ENCODE measurements around the gene MPI.

The MPI gene

GRCh38 chr15:74896316-74896715 lies 6.5 kb downstream of the MPI start:
- Histone ChIP-seq H3K36me3 (ENCODE audit: insufficient read depth, low read length) (peaks cover 59% of the 10 kb centered on the region), H3K9ac (ENCODE audit: low read depth, low read length) (no peak overlapping the region), H3K4me3 (ENCODE audit: low read length) (no peak overlapping the region), H3K27me3 (ENCODE audit: control insufficient read depth, insufficient read depth, low read length) (no peaks in the 10 kb centered on the region), H3K9me3 (replicated peaks; ENCODE audit: low read length) (no peaks in the 10 kb centered on the region), H3K4me2 (ENCODE audit: low read length) (no peak overlapping the region), H3K4me1 (ENCODE audit: control insufficient read depth, insufficient read depth, low read length) (peaks cover 1% of the 10 kb centered on the region)

- H3K9ac ChIP-seq (ENCODE audit: low read depth, low read length): no peak overlapping the region
- no peak overlapping the region for H3K4me3 ChIP-seq (ENCODE audit: low read length)
- no peaks in the 10 kb centered on the region for H3K27me3 ChIP-seq (ENCODE audit: control insufficient read depth, insufficient read depth, low read length)
- H3K4me2 ChIP-seq (ENCODE audit: low read length): no peak overlapping the region
- H3K9me3 ChIP-seq (replicated peaks; ENCODE audit: low read length): no peaks in the 10 kb centered on the region
- H3K4me1 ChIP-seq (ENCODE audit: control insufficient read depth, insufficient read depth, low read length): peaks cover 3% of the 10 kb centered on the region
- peaks cover 63% of the 10 kb centered on the region for H3K36me3 ChIP-seq (ENCODE audit: insufficient read depth, low read length)
These were observed 7.5 kb downstream of the MPI start for GRCh38 chr15:74897300-74897701.

DNA sequence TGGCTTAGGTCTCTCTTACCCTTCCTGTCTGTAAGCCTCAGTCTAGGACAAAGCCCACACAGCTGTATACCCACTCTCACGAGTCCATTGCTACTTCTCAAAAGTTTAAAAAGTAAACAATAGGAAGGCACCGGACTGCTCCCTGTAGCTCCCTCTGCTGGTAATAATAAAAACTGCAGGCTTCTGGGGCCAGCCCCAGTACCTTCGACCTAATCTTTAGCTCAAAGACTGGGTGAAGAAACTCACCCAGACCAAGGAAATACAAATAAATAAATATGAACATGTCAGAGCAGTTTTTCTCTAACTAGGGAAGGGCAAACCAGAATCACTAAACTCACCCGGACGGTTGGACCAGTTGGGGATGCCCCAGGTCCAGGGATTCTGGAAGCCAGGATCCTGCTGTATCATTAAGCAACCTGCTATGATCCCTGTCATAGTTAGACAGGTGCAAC lies 11.8 kb downstream of the MPI start:
- Histone ChIP-seq H3K4me1 (ENCODE audit: control insufficient read depth, insufficient read depth, low read length) (peaks cover 23% of the 10 kb centered on the region), H3K27me3 (ENCODE audit: control insufficient read depth, insufficient read depth, low read length) (no peaks in the 10 kb centered on the region), H3K36me3 (ENCODE audit: insufficient read depth, low read length) (peaks cover 64% of the 10 kb centered on the region), H3K9me3 (replicated peaks; ENCODE audit: low read length) (no peaks in the 10 kb centered on the region), H3K4me2 (ENCODE audit: low read length) (no peak overlapping the region), H3K9ac (ENCODE audit: low read depth, low read length) (no peak overlapping the region), H3K4me3 (ENCODE audit: low read length) (no peak overlapping the region)

DNA sequence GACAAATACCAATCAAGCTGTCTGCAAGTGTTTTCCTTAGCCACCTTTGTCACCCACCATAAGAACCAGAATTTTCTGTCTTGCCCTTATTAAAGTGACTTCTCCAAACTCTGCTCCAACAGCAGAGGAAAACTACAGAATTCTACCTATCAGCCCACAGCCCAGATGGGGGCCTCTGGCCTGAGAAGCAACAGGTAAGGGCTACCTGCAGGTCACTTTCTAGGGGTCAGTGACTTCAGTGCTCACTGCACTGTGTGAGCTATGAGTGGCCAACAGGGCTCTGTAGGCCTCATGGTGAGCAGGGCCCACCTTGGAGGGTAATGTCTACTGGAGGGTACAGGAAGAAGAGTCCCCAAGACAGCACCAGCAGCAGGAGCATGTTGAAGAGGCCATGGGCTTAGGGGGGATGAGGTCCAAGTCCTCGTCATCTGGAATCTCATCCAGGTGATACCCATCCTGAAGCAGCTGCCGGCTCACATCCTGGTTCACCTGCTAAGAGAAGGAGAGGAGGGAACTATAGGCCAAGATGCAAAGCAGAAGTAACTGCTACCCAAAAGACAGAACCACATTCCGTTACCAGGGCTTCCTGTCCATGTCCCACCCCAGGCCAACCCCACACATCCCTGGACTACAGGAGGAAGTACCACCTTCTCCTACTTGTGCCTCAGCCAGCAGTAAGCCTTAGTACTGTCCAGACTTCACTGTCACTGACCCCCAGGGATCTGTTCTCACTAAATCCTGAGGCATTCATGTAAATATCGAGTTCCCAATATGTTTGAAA lies 12.6 kb downstream of the MPI start:
- Histone ChIP-seq H3K36me3 (ENCODE audit: insufficient read depth, low read length) (peaks cover 63% of the 10 kb centered on the region), H3K4me2 (ENCODE audit: low read length) (no peak overlapping the region), H3K4me3 (ENCODE audit: low read length) (no peak overlapping the region), H3K27me3 (ENCODE audit: control insufficient read depth, insufficient read depth, low read length) (no peaks in the 10 kb centered on the region), H3K9me3 (replicated peaks; ENCODE audit: low read length) (no peaks in the 10 kb centered on the region), H3K9ac (ENCODE audit: low read depth, low read length) (no peak overlapping the region), H3K4me1 (ENCODE audit: control insufficient read depth, insufficient read depth, low read length) (peaks cover 28% of the 10 kb centered on the region)

GRCh38 chr15:74903676-74904075 lies 13.8 kb downstream of the MPI start:
- Histone ChIP-seq H3K27me3 (ENCODE audit: control insufficient read depth, insufficient read depth, low read length) (no peaks in the 10 kb centered on the region), H3K4me2 (ENCODE audit: low read length) (no peak overlapping the region), H3K9ac (ENCODE audit: low read depth, low read length) (no peak overlapping the region), H3K4me3 (ENCODE audit: low read length) (no peak overlapping the region), H3K36me3 (ENCODE audit: insufficient read depth, low read length) (peaks cover 55% of the 10 kb centered on the region), H3K9me3 (replicated peaks; ENCODE audit: low read length) (no peaks in the 10 kb centered on the region), H3K4me1 (ENCODE audit: control insufficient read depth, insufficient read depth, low read length) (peaks cover 30% of the 10 kb centered on the region)

DNA sequence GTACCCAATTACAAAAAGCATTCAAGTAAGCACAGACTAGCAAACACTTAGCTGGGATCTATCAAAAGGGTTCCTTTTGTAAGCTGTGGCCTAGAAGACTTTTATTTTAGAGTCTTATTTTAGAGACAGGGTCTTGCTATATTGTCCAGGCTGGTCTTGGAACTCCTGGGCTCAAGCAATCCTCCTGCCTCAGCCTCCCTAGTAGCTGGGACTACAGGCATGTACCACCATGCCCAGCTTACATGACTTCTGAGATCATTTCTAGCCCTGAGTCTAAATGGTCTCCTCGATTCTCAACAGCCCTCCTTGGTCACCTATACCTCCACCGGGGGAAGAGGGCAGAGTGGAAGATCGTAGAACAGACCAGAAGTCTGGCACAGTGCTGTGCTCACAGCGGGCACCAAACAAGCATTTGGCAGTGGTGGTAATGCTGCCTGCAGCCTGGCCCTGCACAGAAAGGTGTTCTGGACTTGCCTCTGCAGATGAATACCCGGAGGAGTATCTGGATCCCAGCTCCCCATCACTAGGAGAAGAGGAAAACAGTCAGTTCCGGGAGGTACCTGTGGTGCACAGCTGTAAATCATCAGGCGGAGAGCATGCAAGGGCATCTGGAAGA lies 14.5 kb downstream of the MPI start:
- no peaks in the 10 kb centered on the region for H3K27me3 ChIP-seq (ENCODE audit: control insufficient read depth, insufficient read depth, low read length)
- peaks cover 30% of the 10 kb centered on the region for H3K4me1 ChIP-seq (ENCODE audit: control insufficient read depth, insufficient read depth, low read length)
- peaks cover 49% of the 10 kb centered on the region for H3K36me3 ChIP-seq (ENCODE audit: insufficient read depth, low read length)
- no peak overlapping the region for H3K9ac ChIP-seq (ENCODE audit: low read depth, low read length)
- H3K4me3 ChIP-seq (ENCODE audit: low read length): peak overlapping the region; percentile 82
- H3K4me2 ChIP-seq (ENCODE audit: low read length): peak overlapping the region; percentile 81
- H3K9me3 ChIP-seq (replicated peaks; ENCODE audit: low read length): no peaks in the 10 kb centered on the region

DNA sequence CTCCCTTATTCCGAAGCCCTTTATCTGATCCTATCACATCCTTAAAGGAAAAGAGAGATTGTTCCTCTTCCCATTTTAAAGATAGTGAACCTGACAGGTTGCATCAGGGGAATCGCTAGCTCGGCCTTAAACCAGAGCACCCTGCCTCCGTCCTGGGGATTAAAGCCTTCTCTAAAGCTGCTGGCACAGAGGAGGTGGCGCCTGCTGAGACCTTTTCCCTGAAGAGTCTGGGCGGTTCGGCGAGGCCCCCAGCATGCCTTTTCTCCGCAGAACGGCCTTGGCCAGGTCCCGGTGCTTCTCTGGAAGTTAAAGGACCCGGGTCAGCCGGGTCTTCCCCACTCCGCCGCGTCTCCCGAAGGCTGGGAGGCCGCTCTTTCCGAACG lies 16.2 kb downstream of the MPI start:
- Histone ChIP-seq H3K4me2 (ENCODE audit: low read length) (peak overlapping the region; percentile 81), H3K9me3 (replicated peaks; ENCODE audit: low read length) (no peaks in the 10 kb centered on the region), H3K4me1 (ENCODE audit: control insufficient read depth, insufficient read depth, low read length) (peaks cover 30% of the 10 kb centered on the region), H3K36me3 (ENCODE audit: insufficient read depth, low read length) (peaks cover 31% of the 10 kb centered on the region), H3K9ac (ENCODE audit: low read depth, low read length) (peak overlapping the region; percentile 94), H3K27me3 (ENCODE audit: control insufficient read depth, insufficient read depth, low read length) (no peaks in the 10 kb centered on the region), H3K4me3 (ENCODE audit: low read length) (peak overlapping the region; percentile 82)

DNA sequence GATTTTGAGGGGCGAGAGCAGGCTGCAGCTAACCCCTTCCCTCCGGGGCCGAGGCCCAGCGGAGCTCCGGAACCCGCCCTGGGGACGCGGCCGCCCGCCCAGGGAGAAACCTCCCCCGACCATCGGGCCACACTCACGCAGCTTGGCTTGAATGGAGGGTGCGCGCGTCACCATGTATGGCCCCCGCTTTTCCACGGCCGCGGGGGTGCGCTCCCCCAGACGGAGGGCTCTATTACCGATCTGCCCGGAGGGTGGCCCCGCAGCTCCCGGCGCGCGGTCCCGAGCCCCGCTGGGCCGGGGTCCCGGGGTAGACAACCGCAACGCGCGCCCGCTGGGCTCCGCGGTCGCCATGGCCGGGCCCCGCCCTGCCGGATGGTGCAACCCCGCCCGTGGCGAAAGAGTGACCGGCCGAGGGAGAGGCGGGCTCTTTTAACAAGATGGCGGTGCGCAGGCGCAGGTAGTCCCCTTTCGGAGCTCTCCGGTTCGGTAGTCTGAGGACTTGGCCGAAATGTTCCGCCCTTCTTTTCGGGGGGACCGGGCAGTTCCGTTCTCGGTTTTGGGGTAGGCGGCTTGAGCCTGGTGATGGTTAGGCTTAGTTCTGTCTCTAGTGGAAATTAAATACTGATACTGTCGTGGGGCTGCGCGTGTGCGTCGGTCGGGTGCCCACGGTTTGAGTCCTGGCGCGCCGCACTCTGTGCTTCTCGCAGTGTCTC lies 16.8 kb downstream of the MPI start, which contains the start of gene FAM219B:
Gene FAM219B (minus strand): TSS at position 402 of the 713 bp plus-strand sequence. CDS start 51 bp downstream, at position 351.
- peaks cover 29% of the 10 kb centered on the region for H3K36me3 ChIP-seq (ENCODE audit: insufficient read depth, low read length)
- H3K4me3 ChIP-seq (ENCODE audit: low read length): peak within 1 kb of the TSS; percentile 82
- peak within 1 kb of the TSS; percentile 81 for H3K4me2 ChIP-seq (ENCODE audit: low read length)
- H3K9me3 ChIP-seq (replicated peaks; ENCODE audit: low read length): no peaks in the 10 kb centered on the region
- peak within 1 kb of the TSS; percentile 94 for H3K9ac ChIP-seq (ENCODE audit: low read depth, low read length)
- H3K4me1 ChIP-seq (ENCODE audit: control insufficient read depth, insufficient read depth, low read length): peaks cover 27% of the 10 kb centered on the region
- H3K27me3 ChIP-seq (ENCODE audit: control insufficient read depth, insufficient read depth, low read length): no peaks in the 10 kb centered on the region

DNA sequence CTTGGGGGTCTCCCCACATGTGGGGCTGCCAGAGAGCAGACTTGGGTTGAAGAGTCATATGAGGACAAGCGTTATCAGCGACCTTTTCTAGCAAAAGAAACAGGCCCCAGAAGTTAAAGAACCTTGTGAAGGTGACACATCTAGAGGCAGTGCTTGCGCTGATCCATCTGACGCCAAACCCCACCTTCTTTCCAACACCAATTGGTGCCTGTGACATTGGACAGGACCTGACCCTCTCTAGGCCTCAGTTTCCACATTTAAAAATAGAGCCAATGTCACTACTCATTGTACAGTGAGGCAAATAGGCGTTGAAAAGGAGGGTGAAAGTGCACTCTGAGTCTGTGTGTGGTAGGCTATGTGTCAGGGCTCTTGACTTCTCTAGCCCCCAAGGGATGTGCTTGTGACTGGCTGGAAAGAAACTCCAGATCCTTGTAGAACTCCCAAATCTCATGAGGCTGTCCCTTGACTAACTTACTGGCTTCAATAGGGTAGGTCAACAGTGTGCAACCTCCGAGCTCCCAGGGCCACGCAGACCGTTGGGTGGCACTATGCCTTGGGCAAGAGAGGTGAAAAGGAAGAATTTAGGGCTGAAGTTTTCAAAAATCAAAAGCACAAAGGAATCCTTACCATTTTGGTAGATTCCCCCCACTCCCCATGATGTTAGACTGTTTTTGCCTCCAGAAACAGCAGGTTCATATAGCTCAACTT lies 17.5 kb downstream of the MPI start:
- Histone ChIP-seq H3K9me3 (replicated peaks; ENCODE audit: low read length) (no peaks in the 10 kb centered on the region), H3K36me3 (ENCODE audit: insufficient read depth, low read length) (peaks cover 28% of the 10 kb centered on the region), H3K9ac (ENCODE audit: low read depth, low read length) (peak overlapping the region; percentile 94), H3K4me2 (ENCODE audit: low read length) (peak overlapping the region; percentile 81), H3K4me1 (ENCODE audit: control insufficient read depth, insufficient read depth, low read length) (peaks cover 27% of the 10 kb centered on the region), H3K27me3 (ENCODE audit: control insufficient read depth, insufficient read depth, low read length) (no peaks in the 10 kb centered on the region), H3K4me3 (ENCODE audit: low read length) (peak overlapping the region; percentile 82)

DNA sequence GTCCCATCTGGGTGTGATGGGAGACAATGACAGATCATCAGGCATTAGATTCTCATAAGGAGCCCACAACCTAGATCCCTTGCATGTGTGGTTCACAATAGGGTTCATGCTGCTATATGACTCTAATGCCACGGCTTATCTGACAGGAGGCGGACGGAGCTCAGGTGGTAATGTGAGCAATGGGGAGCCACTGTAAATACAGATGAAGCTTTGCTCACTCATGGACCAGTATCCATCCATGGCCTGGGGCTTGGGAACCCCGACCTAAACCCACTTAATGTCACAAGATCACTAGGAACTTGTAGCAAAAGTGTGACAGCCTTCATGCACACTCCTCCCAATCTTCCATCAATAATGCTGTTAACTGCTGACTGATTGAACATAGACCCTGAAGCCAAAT lies 18.8 kb downstream of the MPI start:
- peaks cover 25% of the 10 kb centered on the region for H3K4me1 ChIP-seq (ENCODE audit: control insufficient read depth, insufficient read depth, low read length)
- peaks cover 24% of the 10 kb centered on the region for H3K36me3 ChIP-seq (ENCODE audit: insufficient read depth, low read length)

DNA sequence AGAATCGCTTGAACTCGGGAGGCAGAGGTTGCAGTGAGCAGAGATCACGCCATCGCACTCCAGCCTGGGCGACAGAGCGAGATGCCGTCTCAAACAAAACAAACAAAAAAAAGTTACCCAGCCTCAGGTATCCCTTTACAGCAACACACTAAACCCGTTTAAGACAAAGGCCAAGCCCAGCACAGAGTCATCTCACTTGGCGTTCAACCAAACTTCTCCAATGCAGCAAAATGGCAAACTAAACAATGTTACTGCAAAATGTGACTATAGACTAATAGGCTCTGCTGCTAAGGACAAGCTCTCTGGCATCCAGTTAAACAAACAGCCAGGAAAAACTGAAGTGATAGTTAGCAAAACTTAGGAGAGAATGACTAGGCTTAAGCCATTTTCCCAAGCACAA lies 23.2 kb downstream of the MPI start:
- no peaks in the 10 kb centered on the region for H3K27me3 ChIP-seq (ENCODE audit: control insufficient read depth, insufficient read depth, low read length)
- no peak overlapping the region for H3K4me3 ChIP-seq (ENCODE audit: low read length)
- peaks cover 20% of the 10 kb centered on the region for H3K36me3 ChIP-seq (ENCODE audit: insufficient read depth, low read length)
- no peaks in the 10 kb centered on the region for H3K4me1 ChIP-seq (ENCODE audit: control insufficient read depth, insufficient read depth, low read length)
- no peak overlapping the region for H3K4me2 ChIP-seq (ENCODE audit: low read length)
- no peaks in the 10 kb centered on the region for H3K9me3 ChIP-seq (replicated peaks; ENCODE audit: low read length)
- H3K9ac ChIP-seq (ENCODE audit: low read depth, low read length): no peak overlapping the region

More for the DNA sequence above, 18.8 kb downstream of the MPI start:
- no peak overlapping the region for H3K9ac ChIP-seq (ENCODE audit: low read depth, low read length)
- no peak overlapping the region for H3K4me3 ChIP-seq (ENCODE audit: low read length)
- no peaks in the 10 kb centered on the region for H3K9me3 ChIP-seq (replicated peaks; ENCODE audit: low read length)
- H3K4me2 ChIP-seq (ENCODE audit: low read length): no peak overlapping the region
- no peaks in the 10 kb centered on the region for H3K27me3 ChIP-seq (ENCODE audit: control insufficient read depth, insufficient read depth, low read length)

All from skeletal muscle satellite cell (primary cell).